Psoas muscle (tissue), 8 donors: ENCODE measurements around the gene TTLL11. TPM values are rescaled to one million over a fixed set of nuclear protein-coding genes. Genes with fewer than 3 reads are reported as not detected.

Experiments used
- ATAC-seq, 4 donors: fragments of 200-7000 bp; cut with Tn5 transposase; one replicate each; pipeline ENCODE4 v1.9.1; 2020; ENCODE audit warnings: moderate library complexity in 3 of 4, mild to moderate bottlenecking in 2 of 4
- DNase-seq, 2 donors: peaks; one replicate each; pipeline ENCODE4 v3.0.0-alpha.2; 2020
- H3K27ac ChIP-seq: fragments of 200-600 bp; one replicate; pipeline ENCODE4 v1.8.0; 2022
- H3K27me3 ChIP-seq, 3 donors: fragments of 200-600 bp in 1 of 3; one replicate each; pipeline versions ENCODE4 v1.6.1 to v1.8.0; 2013 to 2022; ENCODE audit warnings: low read length in 2 of 3, mild to moderate bottlenecking in 2 of 3, moderate library complexity in 1 of 3; ENCODE audit not compliant: insufficient read depth in 3 of 3
- H3K36me3 ChIP-seq, 2 donors: fragments of 200-600 bp in 1 of 2; one replicate each; pipeline versions ENCODE4 v1.6.1 to v1.8.0; 2013 to 2022; ENCODE audit warnings: low read depth in 1 of 2, mild to moderate bottlenecking in 1 of 2, moderate library complexity in 1 of 2; ENCODE audit not compliant: insufficient read depth in 1 of 2
- H3K4me1 ChIP-seq: fragments of 200-600 bp; one replicate; pipeline ENCODE4 v1.8.0; 2022
- H3K4me3 ChIP-seq: fragments of 200-600 bp; one replicate; pipeline ENCODE4 v1.8.0; 2022; ENCODE audit warnings: mild to moderate bottlenecking
- H3K9me3 ChIP-seq: fragments of 200-600 bp; one replicate; pipeline ENCODE4 v1.8.0; 2022
- WGBS, 3 donors: extraction: QIAGEN DNeasy Blood & Tissue Kit; methylation state at CpG; one replicate each; pipeline versions ENCODE4 v1.1.6 to v1.1.7; 2013; 5-methylcytosine and 5-hydroxymethylcytosine counted together
- intact Hi-C, 2 donors: fragments of 100-400 bp; cut with DNase I; formaldehyde crosslinking; loops; one replicate each; pipeline versions ENCODE4 v1.11.0 to v1.14.2; 2022
- polyA plus RNA-seq, 3 donors: library from polyadenylated mRNA; stranded (reverse); fragments of 200-250 nt; gene quantifications; one replicate each; pipeline ENCODE4 v1.2.3, GENCODE V29; 2013
- total RNA-seq, 4 donors: library from RNA; stranded (reverse); fragmentation: NEBNext Ultra II Directional in 2 of 4; extraction: Animal tissue kit (Norgen Biotek cat#: 25700) in 2 of 4; gene quantifications; one replicate each; pipeline versions ENCODE4 v1.2.1 to v1.2.4, GENCODE V29; 2021 to 2023
- TF ChIP-seq, protein P1 (sequence below): fragments of 200-600 bp; IDR thresholded peaks from one replicate; pipeline ENCODE4 v1.8.0; 2022; ENCODE audit warnings: antibody characterized with exemption
- donor health status: healthy with polysubstance abuse.
- donor health status: DM: no; HTN: no; CAD: no; lungs with moderate emphysema.
- donor health status: Bipolar disorder and iron deficiency.
- donor health status: healthy.
- donor health status: DM: yes; HTN: yes; CAD: no.
- donor health status: DM: no; HTN: no; CAD: no.
- donor health status: DM: no; HTN: no; CAD: no.
- donor health status: DM: yes; HTN: yes; CAD: no.

The TTLL11 gene
- total and polyA plus RNA-seq, 7 donors = 15.1 to 56.4 (median 19.3) TPM

DNA sequence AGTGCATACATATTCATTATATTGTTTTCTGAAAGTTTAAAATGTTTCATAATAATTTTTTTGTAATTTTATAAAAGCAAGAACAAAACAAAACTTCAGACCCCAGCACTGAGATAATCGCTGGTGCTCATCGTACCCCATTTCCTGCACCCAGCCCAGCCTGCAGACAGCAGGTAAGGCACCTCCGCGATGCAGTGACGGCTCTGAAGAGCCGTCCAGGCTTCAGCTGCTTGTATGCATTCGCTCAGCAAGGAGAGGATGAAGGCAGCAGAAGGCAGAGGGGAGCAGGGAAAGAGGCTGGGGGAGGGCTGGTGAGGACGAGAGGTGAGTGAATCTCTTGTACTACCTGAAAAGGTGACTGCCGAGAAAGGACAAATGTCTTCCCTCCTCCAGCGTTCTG is 153.5 kb downstream of the TTLL11 start:
- 77 to 84% (median 80%) methylated on average over 10 of the region's 10 CpGs for WGBS, 3 donors
- no peaks in the 10 kb centered on the region for H3K9me3 ChIP-seq
- no peaks in the 10 kb centered on the region for H3K4me1 ChIP-seq
- no peaks in the 10 kb centered on the region for H3K27me3 ChIP-seq
- ATAC-seq = no peak
- TF ChIP-seq, protein P1, sequence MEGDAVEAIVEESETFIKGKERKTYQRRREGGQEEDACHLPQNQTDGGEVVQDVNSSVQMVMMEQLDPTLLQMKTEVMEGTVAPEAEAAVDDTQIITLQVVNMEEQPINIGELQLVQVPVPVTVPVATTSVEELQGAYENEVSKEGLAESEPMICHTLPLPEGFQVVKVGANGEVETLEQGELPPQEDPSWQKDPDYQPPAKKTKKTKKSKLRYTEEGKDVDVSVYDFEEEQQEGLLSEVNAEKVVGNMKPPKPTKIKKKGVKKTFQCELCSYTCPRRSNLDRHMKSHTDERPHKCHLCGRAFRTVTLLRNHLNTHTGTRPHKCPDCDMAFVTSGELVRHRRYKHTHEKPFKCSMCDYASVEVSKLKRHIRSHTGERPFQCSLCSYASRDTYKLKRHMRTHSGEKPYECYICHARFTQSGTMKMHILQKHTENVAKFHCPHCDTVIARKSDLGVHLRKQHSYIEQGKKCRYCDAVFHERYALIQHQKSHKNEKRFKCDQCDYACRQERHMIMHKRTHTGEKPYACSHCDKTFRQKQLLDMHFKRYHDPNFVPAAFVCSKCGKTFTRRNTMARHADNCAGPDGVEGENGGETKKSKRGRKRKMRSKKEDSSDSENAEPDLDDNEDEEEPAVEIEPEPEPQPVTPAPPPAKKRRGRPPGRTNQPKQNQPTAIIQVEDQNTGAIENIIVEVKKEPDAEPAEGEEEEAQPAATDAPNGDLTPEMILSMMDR = no peak
- peaks cover 0 to 10% of the 10 kb centered on the region in 2 donors for H3K36me3 ChIP-seq
- no peak overlapping the region for H3K4me3 ChIP-seq
- no peak for DNase-seq
- intact Hi-C loops = no loop called here
- H3K27ac ChIP-seq = no peak overlapping the region

DNA sequence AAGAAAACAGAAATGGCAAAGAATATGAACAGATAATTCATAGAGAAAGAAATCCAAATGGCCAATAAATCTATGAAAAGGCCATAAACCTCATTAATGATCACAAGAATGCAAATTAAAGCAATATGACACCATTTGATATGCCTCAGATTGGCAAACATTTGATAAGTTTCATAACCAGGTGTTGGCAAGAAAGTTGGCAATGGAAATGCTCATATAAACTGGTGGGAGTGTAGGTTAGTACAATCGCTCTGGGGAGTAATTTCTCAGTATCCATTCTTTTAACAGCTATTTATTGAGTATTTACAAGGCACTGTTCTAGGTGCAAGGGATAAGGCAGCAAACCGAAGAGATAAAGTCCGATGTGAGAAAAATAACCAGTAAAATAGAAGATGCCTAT is 154.5 kb downstream of the TTLL11 start:
- Histone ChIP-seq H3K9me3 (no peaks in the 10 kb centered on the region), H3K4me3 (no peak overlapping the region), H3K27me3 (no peaks in the 10 kb centered on the region), H3K36me3 (peaks cover 0 to 10% of the 10 kb centered on the region in 2 donors), H3K4me1 (no peaks in the 10 kb centered on the region), H3K27ac (no peak overlapping the region)
- no peak for DNase-seq
- TF ChIP-seq, protein P1 = no peak
- 94 to 97% (median 97%) methylated on average over 3 of the region's 3 CpGs for WGBS, 3 donors
- ATAC-seq = no peak
- intact Hi-C loops = no loop called here

DNA sequence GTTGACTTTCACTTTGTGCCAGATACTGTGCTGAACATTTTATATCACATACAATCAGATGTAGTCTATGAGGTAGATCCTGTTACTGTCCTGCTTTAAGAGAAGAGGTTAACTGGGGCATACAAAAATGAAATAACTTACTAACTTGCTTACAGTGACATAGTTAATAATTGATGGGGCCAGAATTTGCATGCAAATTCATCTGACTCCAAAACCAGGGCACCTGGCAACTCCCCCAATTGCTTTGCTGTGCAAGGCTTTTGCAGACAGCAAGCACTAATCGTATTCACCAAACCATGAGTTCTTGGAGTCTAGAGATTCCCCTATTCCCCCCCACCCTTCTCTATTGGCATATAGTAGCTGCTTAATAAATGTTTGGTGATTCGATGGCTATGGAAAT is 155.9 kb downstream of the TTLL11 start:
- Histone ChIP-seq H3K36me3 (peaks cover 0 to 10% of the 10 kb centered on the region in 2 donors), H3K27me3 (no peaks in the 10 kb centered on the region), H3K27ac (no peak overlapping the region), H3K4me1 (no peaks in the 10 kb centered on the region), H3K9me3 (no peaks in the 10 kb centered on the region), H3K4me3 (no peak overlapping the region)
- 84 to 93% (median 93%) methylated on average over 2 of the region's 2 CpGs for WGBS, 3 donors
- TF ChIP-seq, protein P1 = no peak
- no peak for ATAC-seq
- intact Hi-C loops = no loop called here
- DNase-seq = no peak

DNA sequence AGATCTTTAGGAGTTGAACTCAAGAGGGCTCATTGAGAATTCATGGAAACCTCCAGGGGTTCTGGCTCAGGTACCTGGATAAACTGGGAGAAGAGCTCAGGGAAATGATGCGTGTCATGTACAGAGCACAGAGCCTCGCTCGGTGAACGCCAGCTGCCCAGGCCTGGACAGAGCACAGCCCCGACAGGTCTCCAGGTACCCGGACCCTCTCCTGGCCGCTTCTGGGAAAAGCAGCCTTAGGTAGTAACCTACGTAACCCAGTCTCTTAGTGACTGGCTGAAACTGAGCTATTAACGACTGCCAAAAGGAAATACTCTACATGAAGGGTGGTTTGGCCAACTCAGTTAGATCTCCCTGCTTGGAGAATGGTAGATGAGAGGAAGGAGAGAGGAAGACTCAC is 157.4 kb downstream of the TTLL11 start:
- no peaks in the 10 kb centered on the region for H3K27me3 ChIP-seq
- WGBS, 3 donors = 93 to 95% (median 93%) methylated on average over 9 of the region's 9 CpGs
- DNase-seq (no peak), ATAC-seq (no peak)
- TF ChIP-seq, protein P1 = no peak
- H3K36me3 ChIP-seq = peaks cover 0 to 10% of the 10 kb centered on the region in 2 donors
- H3K27ac ChIP-seq = no peak overlapping the region
- no peaks in the 10 kb centered on the region for H3K9me3 ChIP-seq
- intact Hi-C loops = no loop called here
- H3K4me3 ChIP-seq = no peak overlapping the region
- H3K4me1 ChIP-seq = no peaks in the 10 kb centered on the region

DNA sequence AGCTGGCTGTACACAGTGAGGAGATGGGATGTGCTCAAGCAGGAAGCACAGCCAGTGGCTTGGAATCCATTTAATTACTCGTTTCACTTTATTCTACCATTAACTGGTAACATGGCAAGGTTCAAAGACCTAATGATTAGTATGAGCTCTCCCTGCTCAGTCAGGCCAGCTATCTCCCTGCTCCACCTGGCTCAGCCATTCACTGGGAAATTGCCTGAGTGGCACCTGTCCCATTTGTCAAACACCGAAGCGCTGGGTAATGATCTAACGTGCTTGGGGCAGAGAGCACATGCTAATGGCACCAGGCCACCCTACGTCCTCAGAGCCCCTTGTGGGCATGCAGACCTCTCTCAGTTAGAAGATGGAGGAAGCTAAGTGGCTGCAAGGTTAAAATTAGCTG is 162.2 kb downstream of the TTLL11 start:
- ATAC-seq (peak; percentile 43 to 69 (median 58)), DNase-seq (no peak)
- H3K4me3 ChIP-seq = no peak overlapping the region
- intact Hi-C loops = no loop called here
- H3K27ac ChIP-seq = no peak overlapping the region
- TF ChIP-seq, protein P1 = no peak
- H3K27me3 ChIP-seq = no peaks in the 10 kb centered on the region
- H3K9me3 ChIP-seq = no peaks in the 10 kb centered on the region
- peaks cover 0 to 3% of the 10 kb centered on the region in 2 donors for H3K36me3 ChIP-seq
- H3K4me1 ChIP-seq = no peaks in the 10 kb centered on the region
- 33 to 61% (median 40%) methylated on average over 5 of the region's 5 CpGs for WGBS, 3 donors
